ENCODE results near the gene TUBB4B.

TUBB4B gene

GRCh38 chr9:137211532-137211931, 29.6 kb upstream of the TUBB4B start:
- in situ Hi-C loops (cut with MboI; ENCODE audit: low sequenced_read_pairs), result no loop called here

- in situ Hi-C loops (cut with MboI; ENCODE audit: low sequenced_read_pairs), result no loop called here
Observed at GRCh38 chr9:137212520-137212919, 28.6 kb upstream of the TUBB4B start.

GRCh38 chr9:137213160-137214060, 27.7 kb upstream of the TUBB4B start:
- in situ Hi-C loops (cut with MboI; ENCODE audit: low sequenced_read_pairs), result no loop called here

- in situ Hi-C loops (cut with MboI; ENCODE audit: low sequenced_read_pairs), result no loop called here
Observed at GRCh38 chr9:137214620-137215019, 26.5 kb upstream of the TUBB4B start.

GRCh38 chr9:137215196-137215986, 25.7 kb upstream of the TUBB4B start:
- in situ Hi-C loops (cut with MboI; ENCODE audit: low sequenced_read_pairs), result no loop called here

- in situ Hi-C loops (cut with MboI; ENCODE audit: low sequenced_read_pairs), result no loop called here
Observed at GRCh38 chr9:137216188-137216965, 24.7 kb upstream of the TUBB4B start.

GRCh38 chr9:137217276-137218211, 23.5 kb upstream of the TUBB4B start:
- in situ Hi-C loops (cut with MboI; ENCODE audit: low sequenced_read_pairs), result no loop called here

GRCh38 chr9:137218212-137218753, 22.8 kb upstream of the TUBB4B start:
- in situ Hi-C loops (cut with MboI; ENCODE audit: low sequenced_read_pairs), result no loop called here

GRCh38 chr9:137218754-137219271, 22.3 kb upstream of the TUBB4B start:
- in situ Hi-C loops (cut with MboI; ENCODE audit: low sequenced_read_pairs), result no loop called here

- in situ Hi-C loops (cut with MboI; ENCODE audit: low sequenced_read_pairs), result no loop called here
Observed at GRCh38 chr9:137219757-137220316, 21.2 kb upstream of the TUBB4B start.

GRCh38 chr9:137220317-137221094, 20.6 kb upstream of the TUBB4B start:
- in situ Hi-C loops (cut with MboI; ENCODE audit: low sequenced_read_pairs), result no loop called here

GRCh38 chr9:137221095-137221505, 20.0 kb upstream of the TUBB4B start:
- in situ Hi-C loops (cut with MboI; ENCODE audit: low sequenced_read_pairs), result no loop called here

GRCh38 chr9:137221506-137222111, 19.5 kb upstream of the TUBB4B start:
- in situ Hi-C loops (cut with MboI; ENCODE audit: low sequenced_read_pairs), result no loop called here

- in situ Hi-C loops (cut with MboI; ENCODE audit: low sequenced_read_pairs), result no loop called here
Observed at GRCh38 chr9:137222190-137223077, 18.7 kb upstream of the TUBB4B start, which contains the start of gene RNF208. Gene RNF208, minus strand, starts transcription at chr9:137222240. Its CDS starts 1,028 bp downstream, at chr9:137221212.

- in situ Hi-C loops (cut with MboI; ENCODE audit: low sequenced_read_pairs), result no loop called here
Observed at GRCh38 chr9:137223078-137223970, 17.8 kb upstream of the TUBB4B start.

Data from hTERT RPE-1 (cell line).